ENCODE results near the gene JAZF1.
"Not testable (repeated sequence)": the region's sequence is repeated elsewhere in the genome, so short reads cannot be mapped to it uniquely, and the experiment has no call there.

The JAZF1 gene

GRCh38 chr7:27868131-27868550 is 312.5 kb downstream of the JAZF1 start:
- TF ChIP-seq, protein P1, sequence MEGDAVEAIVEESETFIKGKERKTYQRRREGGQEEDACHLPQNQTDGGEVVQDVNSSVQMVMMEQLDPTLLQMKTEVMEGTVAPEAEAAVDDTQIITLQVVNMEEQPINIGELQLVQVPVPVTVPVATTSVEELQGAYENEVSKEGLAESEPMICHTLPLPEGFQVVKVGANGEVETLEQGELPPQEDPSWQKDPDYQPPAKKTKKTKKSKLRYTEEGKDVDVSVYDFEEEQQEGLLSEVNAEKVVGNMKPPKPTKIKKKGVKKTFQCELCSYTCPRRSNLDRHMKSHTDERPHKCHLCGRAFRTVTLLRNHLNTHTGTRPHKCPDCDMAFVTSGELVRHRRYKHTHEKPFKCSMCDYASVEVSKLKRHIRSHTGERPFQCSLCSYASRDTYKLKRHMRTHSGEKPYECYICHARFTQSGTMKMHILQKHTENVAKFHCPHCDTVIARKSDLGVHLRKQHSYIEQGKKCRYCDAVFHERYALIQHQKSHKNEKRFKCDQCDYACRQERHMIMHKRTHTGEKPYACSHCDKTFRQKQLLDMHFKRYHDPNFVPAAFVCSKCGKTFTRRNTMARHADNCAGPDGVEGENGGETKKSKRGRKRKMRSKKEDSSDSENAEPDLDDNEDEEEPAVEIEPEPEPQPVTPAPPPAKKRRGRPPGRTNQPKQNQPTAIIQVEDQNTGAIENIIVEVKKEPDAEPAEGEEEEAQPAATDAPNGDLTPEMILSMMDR (IDR thresholded peaks at IDR 0.05; ENCODE audit: extremely low read depth, insufficient read depth, missing control alignments), result no peak
- no peak for DNase-seq (ENCODE audit: low spot score)
- in situ Hi-C loops (cut with MboI; ENCODE audit: low pct_unique_long_range_greater_than_20kb, low sequenced_read_pairs, unreplicated experiment), result no loop called here

GRCh38 chr7:27866828-27867672 is 313.5 kb downstream of the JAZF1 start:
- DNase-seq (ENCODE audit: low spot score), result no peak
- in situ Hi-C loops (cut with MboI; ENCODE audit: low pct_unique_long_range_greater_than_20kb, low sequenced_read_pairs, unreplicated experiment), result no loop called here
- TF ChIP-seq, protein P1 (IDR thresholded peaks at IDR 0.05; ENCODE audit: extremely low read depth, insufficient read depth, missing control alignments), result no peak

DNA sequence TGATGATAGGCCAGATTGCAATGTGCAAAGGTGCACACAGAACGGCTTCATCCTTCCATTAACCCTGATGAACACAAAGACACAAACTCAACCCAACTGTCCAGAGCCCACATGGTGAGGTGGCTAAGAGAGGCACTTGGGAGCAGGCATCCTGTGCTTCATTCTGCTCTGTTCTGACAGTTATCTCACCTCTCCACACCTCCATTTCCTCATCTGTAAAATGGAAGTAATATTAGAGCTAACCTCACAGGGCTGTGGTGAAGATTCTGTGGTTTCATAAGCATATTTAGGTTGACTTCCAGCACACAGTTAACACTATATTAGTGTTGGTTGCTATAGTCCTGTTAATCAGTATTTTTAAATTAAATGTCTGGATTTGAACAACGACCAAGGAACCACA is 314.3 kb downstream of the JAZF1 start:
- in situ Hi-C loops (cut with MboI; ENCODE audit: low pct_unique_long_range_greater_than_20kb, low sequenced_read_pairs, unreplicated experiment), result no loop called here
- TF ChIP-seq, protein P1 (IDR thresholded peaks at IDR 0.05; ENCODE audit: extremely low read depth, insufficient read depth, missing control alignments), result no peak
- DNase-seq (ENCODE audit: low spot score), result no peak

GRCh38 chr7:27863880-27864279 is 316.7 kb downstream of the JAZF1 start:
- no peak for DNase-seq (ENCODE audit: low spot score)
- in situ Hi-C loops (cut with MboI; ENCODE audit: low pct_unique_long_range_greater_than_20kb, low sequenced_read_pairs, unreplicated experiment), result no loop called here
- TF ChIP-seq, protein P1 (IDR thresholded peaks at IDR 0.05; ENCODE audit: extremely low read depth, insufficient read depth, missing control alignments), result no peak

- TF ChIP-seq, protein P1 (IDR thresholded peaks at IDR 0.05; ENCODE audit: extremely low read depth, insufficient read depth, missing control alignments), result no peak
- DNase-seq (ENCODE audit: low spot score), result no peak
- in situ Hi-C loops (cut with MboI; ENCODE audit: low pct_unique_long_range_greater_than_20kb, low sequenced_read_pairs, unreplicated experiment), result no loop called here
Measured at GRCh38 chr7:27861747-27862146, 318.8 kb downstream of the JAZF1 start.

DNA sequence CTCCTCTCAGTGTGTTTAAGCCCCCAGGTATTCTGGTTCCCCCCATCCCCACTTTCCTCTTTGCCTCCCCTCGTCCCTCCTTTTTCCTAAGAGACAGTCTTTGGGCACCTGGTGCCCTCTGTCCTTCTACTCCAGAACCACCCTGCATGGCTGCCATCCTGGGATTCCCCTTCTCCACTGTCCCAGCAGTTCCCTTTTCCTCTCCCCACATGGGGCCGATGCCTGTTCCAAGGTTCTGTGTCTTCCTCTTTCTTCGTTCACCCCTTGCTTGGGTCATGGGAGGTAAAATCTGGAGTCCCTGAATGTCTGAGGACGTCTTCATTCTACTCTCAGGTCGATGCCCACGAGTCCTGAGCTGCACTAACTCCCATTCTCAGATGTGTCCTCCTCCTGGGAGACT is 319.8 kb downstream of the JAZF1 start:
- no peak for DNase-seq (ENCODE audit: low spot score)
- TF ChIP-seq, protein P1 (IDR thresholded peaks at IDR 0.05; ENCODE audit: extremely low read depth, insufficient read depth, missing control alignments), result no peak
- in situ Hi-C loops (cut with MboI; ENCODE audit: low pct_unique_long_range_greater_than_20kb, low sequenced_read_pairs, unreplicated experiment), result no loop called here

DNA sequence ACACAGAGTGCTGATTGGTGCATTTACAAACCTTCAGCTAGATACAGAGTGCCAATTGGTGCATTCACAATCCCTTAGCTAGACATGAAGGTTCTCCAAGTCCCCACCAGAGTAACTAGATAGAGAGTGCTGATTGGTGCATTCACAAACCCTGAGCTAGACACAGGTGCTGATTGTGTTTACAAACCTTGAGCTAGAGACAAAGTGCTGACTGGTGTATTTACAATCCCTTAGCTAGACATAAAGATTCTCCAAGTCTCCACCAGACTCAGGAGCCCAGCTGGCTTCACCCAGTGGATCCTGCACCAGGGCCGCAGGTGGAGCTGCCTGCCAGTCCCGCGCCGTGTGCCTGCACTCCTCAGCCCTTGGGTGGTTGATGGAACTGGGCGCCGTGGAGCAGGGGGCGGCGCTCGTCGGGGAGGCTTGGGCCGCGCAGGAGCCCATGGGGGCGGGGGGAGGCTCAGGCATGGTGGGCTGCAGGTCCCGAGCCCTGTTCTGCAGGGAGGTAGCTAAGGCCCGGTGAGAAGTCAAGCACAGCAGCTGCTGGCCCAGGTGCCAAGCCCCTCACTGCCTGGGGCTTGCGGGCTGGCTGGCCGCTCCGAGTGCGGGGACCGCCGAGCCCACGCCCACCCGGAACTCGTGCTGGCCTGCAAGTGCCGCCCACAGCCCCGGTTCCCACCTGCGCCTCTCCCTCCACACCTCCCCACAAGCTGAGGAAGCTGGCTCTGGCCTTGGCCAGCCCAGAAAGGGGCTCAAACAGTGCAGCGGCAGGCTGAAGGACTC is 323.7 kb downstream of the JAZF1 start:
- in situ Hi-C loops (cut with MboI; ENCODE audit: low pct_unique_long_range_greater_than_20kb, low sequenced_read_pairs, unreplicated experiment); DNase-seq (ENCODE audit: low spot score): not testable (repeated sequence)
